Endothelial cell (in vitro differentiated cells): ENCODE measurements around the gene FUNDC1. TPM values are rescaled to one million over a fixed set of nuclear protein-coding genes. Genes with fewer than 3 reads are reported as not detected.
"Not testable (repeated sequence)": the region's sequence is repeated elsewhere in the genome, so short reads cannot be mapped to it uniquely, and the experiment has no call there.

Source experiments
- DNase-seq: peaks from one replicate; pipeline ENCODE4 v3.0.0; 2021; ENCODE audit warnings: low spot score
- H3K27ac Mint-ChIP-seq: one replicate; pipeline ENCODE4 v1.8.0; 2021; ENCODE audit warnings: mixed read lengths, inconsistent platforms; ENCODE audit not compliant: unreplicated experiment
- H3K27me3 Mint-ChIP-seq: one replicate; pipeline ENCODE4 v1.8.0; 2021; ENCODE audit warnings: mild to moderate bottlenecking, moderate library complexity, mixed read lengths, inconsistent platforms; ENCODE audit not compliant: unreplicated experiment
- H3K36me3 Mint-ChIP-seq: one replicate; pipeline ENCODE4 v1.8.0; 2021; ENCODE audit warnings: mild to moderate bottlenecking, low read depth, mixed read lengths, inconsistent platforms; ENCODE audit not compliant: unreplicated experiment
- H3K4me1 Mint-ChIP-seq: one replicate; pipeline ENCODE4 v1.8.0; 2021; ENCODE audit warnings: mild to moderate bottlenecking, mixed read lengths, inconsistent platforms; ENCODE audit not compliant: unreplicated experiment
- H3K4me3 Mint-ChIP-seq: one replicate; pipeline ENCODE4 v1.8.0; 2021; ENCODE audit warnings: mild to moderate bottlenecking, mixed read lengths, inconsistent platforms; ENCODE audit not compliant: unreplicated experiment
- H3K9me3 Mint-ChIP-seq: one replicate; pipeline ENCODE4 v1.8.0; 2021; ENCODE audit warnings: mixed read lengths, inconsistent platforms; ENCODE audit not compliant: unreplicated experiment
- total RNA-seq: library from RNA; stranded (reverse); fragmentation: NEBNext Ultra II Directional; extraction: Animal tissue kit (Norgen Biotek cat#: 25700); gene quantifications from one replicate; pipeline ENCODE4 v1.2.1, GENCODE V29; 2021; ENCODE audit not compliant: unreplicated experiment
- TF ChIP-seq, protein P1 (sequence below): fragments of 200-600 bp; sonication (generic); IDR thresholded peaks from one replicate; pipeline ENCODE4 v1.5.0; 2021; ENCODE audit warnings: antibody characterized with exemption; ENCODE audit not compliant: unreplicated experiment

Gene FUNDC1
- total RNA-seq, 1 donor from 2014 or later = 14.2 TPM

GRCh38 chrX:44569122-44569521, 26.5 kb upstream of the FUNDC1 start:
- no peak overlapping the region for H3K27ac Mint-ChIP-seq
- no peak for DNase-seq
- H3K9me3 Mint-ChIP-seq = peaks cover 4% of the 10 kb centered on the region
- no peaks in the 10 kb centered on the region for H3K4me1 Mint-ChIP-seq
- peaks cover 8% of the 10 kb centered on the region for H3K36me3 Mint-ChIP-seq
- H3K4me3 Mint-ChIP-seq = no peak overlapping the region
- TF ChIP-seq, protein P1, sequence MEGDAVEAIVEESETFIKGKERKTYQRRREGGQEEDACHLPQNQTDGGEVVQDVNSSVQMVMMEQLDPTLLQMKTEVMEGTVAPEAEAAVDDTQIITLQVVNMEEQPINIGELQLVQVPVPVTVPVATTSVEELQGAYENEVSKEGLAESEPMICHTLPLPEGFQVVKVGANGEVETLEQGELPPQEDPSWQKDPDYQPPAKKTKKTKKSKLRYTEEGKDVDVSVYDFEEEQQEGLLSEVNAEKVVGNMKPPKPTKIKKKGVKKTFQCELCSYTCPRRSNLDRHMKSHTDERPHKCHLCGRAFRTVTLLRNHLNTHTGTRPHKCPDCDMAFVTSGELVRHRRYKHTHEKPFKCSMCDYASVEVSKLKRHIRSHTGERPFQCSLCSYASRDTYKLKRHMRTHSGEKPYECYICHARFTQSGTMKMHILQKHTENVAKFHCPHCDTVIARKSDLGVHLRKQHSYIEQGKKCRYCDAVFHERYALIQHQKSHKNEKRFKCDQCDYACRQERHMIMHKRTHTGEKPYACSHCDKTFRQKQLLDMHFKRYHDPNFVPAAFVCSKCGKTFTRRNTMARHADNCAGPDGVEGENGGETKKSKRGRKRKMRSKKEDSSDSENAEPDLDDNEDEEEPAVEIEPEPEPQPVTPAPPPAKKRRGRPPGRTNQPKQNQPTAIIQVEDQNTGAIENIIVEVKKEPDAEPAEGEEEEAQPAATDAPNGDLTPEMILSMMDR = no peak
- peaks cover 2% of the 10 kb centered on the region for H3K27me3 Mint-ChIP-seq

GRCh38 chrX:44568196-44568595, 25.5 kb upstream of the FUNDC1 start:
- peaks cover 4% of the 10 kb centered on the region for H3K9me3 Mint-ChIP-seq
- DNase-seq = no peak

DNA sequence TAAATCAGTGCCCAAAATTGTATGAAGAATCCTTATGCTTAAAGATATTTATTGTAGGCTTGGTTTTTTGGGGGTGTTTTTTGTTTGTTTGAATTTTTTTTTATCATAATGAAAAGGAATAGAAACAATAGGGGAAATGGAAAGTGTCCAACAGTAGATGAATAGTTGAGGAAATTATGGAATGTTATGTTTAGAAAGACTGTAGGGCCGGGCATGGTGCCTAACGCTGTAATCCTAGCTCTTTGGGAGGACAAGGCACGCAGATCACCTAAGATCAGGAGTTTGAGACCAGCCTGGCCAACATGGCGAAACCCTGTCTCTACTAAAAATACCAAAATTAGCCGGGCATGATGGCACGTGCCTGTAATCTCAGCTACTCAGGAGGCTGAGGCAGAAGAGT, 19.2 kb upstream of the FUNDC1 start:
- not testable (repeated sequence) for H3K36me3 Mint-ChIP-seq, H3K4me3 Mint-ChIP-seq, H3K27me3 Mint-ChIP-seq, H3K9me3 Mint-ChIP-seq, DNase-seq, H3K27ac Mint-ChIP-seq, H3K4me1 Mint-ChIP-seq

More at GRCh38 chrX:44568196-44568595, 25.5 kb upstream of the FUNDC1 start:
- TF ChIP-seq, protein P1 = no peak
- Mint-ChIP-seq H3K36me3 (peaks cover 8% of the 10 kb centered on the region), H3K4me1 (no peaks in the 10 kb centered on the region), H3K4me3 (no peak overlapping the region), H3K27me3 (peaks cover 2% of the 10 kb centered on the region), H3K27ac (no peak overlapping the region)

- Mint-ChIP-seq H3K27me3 (no peaks in the 10 kb centered on the region), H3K4me3 (no peak overlapping the region), H3K4me1 (peaks cover 3% of the 10 kb centered on the region), H3K27ac (no peak overlapping the region), H3K9me3 (no peaks in the 10 kb centered on the region), H3K36me3 (no peaks in the 10 kb centered on the region)
- DNase-seq = no peak
- TF ChIP-seq, protein P1 = no peak
These were observed 7.9 kb upstream of the FUNDC1 start for GRCh38 chrX:44550563-44550962.

GRCh38 chrX:44545454-44545853, 2.8 kb upstream of the FUNDC1 start:
- not testable (repeated sequence) for H3K36me3 Mint-ChIP-seq, H3K27me3 Mint-ChIP-seq, H3K9me3 Mint-ChIP-seq, DNase-seq, H3K4me3 Mint-ChIP-seq
- Mint-ChIP-seq H3K27ac (peak overlapping the region; percentile 38), H3K4me1 (peaks cover 14% of the 10 kb centered on the region)

DNA sequence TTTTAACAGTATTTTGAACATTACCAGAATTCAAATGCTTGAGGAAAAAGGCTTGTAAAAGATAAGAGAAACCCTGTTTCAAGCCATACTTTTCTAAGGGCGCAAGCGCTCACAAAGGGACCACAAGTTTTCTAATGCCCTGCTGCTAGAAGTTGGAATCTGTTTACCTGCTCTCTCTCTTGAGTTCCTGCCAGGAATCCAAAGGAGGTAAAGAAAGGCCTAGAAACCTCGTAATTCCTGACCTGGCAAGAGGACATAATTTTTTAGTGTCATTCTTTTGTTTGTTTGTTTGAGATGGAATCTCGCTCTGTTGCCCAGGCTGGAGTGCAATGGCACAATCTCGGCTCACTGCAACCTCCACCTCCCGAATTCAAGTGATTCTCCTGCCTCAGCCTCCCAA, 1.4 kb upstream of the FUNDC1 start:
- Mint-ChIP-seq H3K27ac (no peak overlapping the region), H3K36me3 (no peaks in the 10 kb centered on the region), H3K4me1 (peaks cover 14% of the 10 kb centered on the region), H3K9me3 (no peaks in the 10 kb centered on the region), H3K27me3 (peaks cover 2% of the 10 kb centered on the region), H3K4me3 (no peak overlapping the region)
- DNase-seq = no peak
- TF ChIP-seq, protein P1 = no peak
